K562 (cell line): ENCODE measurements around the gene SIK3. TPM values are rescaled to one million over a fixed set of nuclear protein-coding genes. Genes with fewer than 3 reads are reported as not detected.

Source experiments
- CBX8 ChIP-seq: fragments of 200-600 bp; sonication (generic); IDR thresholded peaks from 2 replicates; pipeline ENCODE4 v1.6.1; 2012; ENCODE audit warnings: borderline replicate concordance, mixed run types, low read depth, mild to moderate bottlenecking, moderate library complexity, mixed read lengths, low read length, control low read depth, inconsistent platforms; ENCODE audit not compliant: poor library complexity, severe bottlenecking; ENCODE audit errors: extremely low read depth
- FOXM1 ChIP-seq, 2 experiments: fragments of 450-650 bp in 1 of 2; sonication (generic) in 1 of 2; formaldehyde crosslinking in 1 of 2; IDR thresholded peaks; 2 replicates each; pipeline versions ENCODE4 v1.6.1 to v1.9.0; 2017 to 2022; ENCODE audit warnings: low read depth in 2 of 2, mild to moderate bottlenecking in 2 of 2, missing genetic modification reagents in 1 of 2, moderate library complexity in 1 of 2
- HNRNPH1 ChIP-seq: fragments of 200-400 bp; formaldehyde crosslinking; optimal IDR thresholded peaks from 2 replicates; pipeline ENCODE3; 2017; ENCODE audit warnings: low read depth, mild to moderate bottlenecking, low read length, moderate library complexity
- NR2F6 ChIP-seq: fragments of 450-650 bp; formaldehyde crosslinking; IDR thresholded peaks from 2 replicates; pipeline ENCODE4 v1.4.0; 2020; ENCODE audit warnings: mild to moderate bottlenecking
- PRMT5 ChIP-seq: sonication (generic); formaldehyde crosslinking; IDR thresholded peaks from 2 replicates; pipeline ENCODE4 v1.5.0; 2020; ENCODE audit warnings: missing genetic modification reagents
- SMARCE1 ChIP-seq: fragments of 450-650 bp; IDR thresholded peaks from 2 replicates; pipeline ENCODE4 v1.7.1; 2016; ENCODE audit warnings: mild to moderate bottlenecking
- polyA plus RNA-seq, 8 experiments: library from polyadenylated mRNA; depleted of rRNA in 4 of 8; stranded (reverse) in 5 of 8; unstranded in 3 of 8; fragments of >200 nt; fragmentation: Nextera tagmentation in 2 of 8; fragmentation: Illumina TruSeq in 1 of 8; extraction: Ambion mirVana in 2 of 8; extraction: Trizol in 1 of 8; gene quantifications; 2 replicates each; pipeline versions ENCODE4 v1.2.1 to v1.2.3, GENCODE V29; 2011 to 2014; ENCODE audit warnings: inconsistent platforms in 1 of 8, missing spikeins in 1 of 8
- total RNA-seq, 7 experiments: library from RNA; depleted of rRNA in 6 of 7; stranded (reverse); fragments of >200 nt in 6 of 7; fragmentation: Illumina TruSeq in 2 of 7; extraction: Trizol in 2 of 7; gene quantifications; 2 replicates each; pipeline versions ENCODE4 v1.2.1 to v1.2.3, GENCODE V29; 2011 to 2021; ENCODE audit warnings: low replicate concordance in 1 of 7
- TF ChIP-seq, protein P1 (sequence below), 2 experiments: fragments of 450-650 bp in 1 of 2; sonication (generic) in 1 of 2; formaldehyde crosslinking in 1 of 2; IDR thresholded peaks; 2 replicates each; pipeline versions ENCODE4 v1.7.1 to v1.9.0; 2016 to 2022; ENCODE audit warnings: inconsistent platforms in 1 of 2, mild to moderate bottlenecking in 1 of 2, missing genetic modification reagents in 1 of 2
- TF ChIP-seq, protein P2 (sequence below): fragments of 450-650 bp; IDR thresholded peaks from 2 replicates; pipeline ENCODE4 v1.6.1; 2017; ENCODE audit warnings: antibody characterized with exemption, mild to moderate bottlenecking
- TF ChIP-seq, protein P3 (sequence below): fragments of 200-400 bp; formaldehyde crosslinking; IDR thresholded peaks from 2 replicates; pipeline ENCODE4 v1.6.1; 2017; ENCODE audit warnings: mild to moderate bottlenecking, low read depth, low read length, moderate library complexity

Gene SIK3
- total and polyA plus RNA-seq, 9 of the 15 experiments (the other 6 are each of a cell fraction or from before 2014, with no cell fraction given) = 1.6 to 21.6 (median 8.0) TPM

DNA sequence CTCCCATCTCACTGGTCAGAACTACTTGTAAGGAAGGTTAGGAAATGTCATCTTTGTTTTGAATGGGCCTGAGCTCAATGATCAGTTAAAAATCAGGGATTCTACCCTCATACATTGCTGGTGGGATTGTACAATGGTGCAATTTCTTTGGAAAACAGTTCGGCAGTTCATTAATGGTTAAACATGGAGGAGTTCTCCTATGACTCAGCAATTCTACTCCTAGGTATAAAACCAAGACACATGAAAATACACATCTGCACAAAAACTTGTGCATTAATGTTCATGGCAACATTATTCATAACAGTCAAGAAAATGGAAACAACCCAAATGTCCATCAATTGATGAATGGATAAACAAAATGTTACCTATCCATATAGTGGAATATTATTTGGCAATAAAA lies 301.7 kb downstream of the SIK3 start (continued):
- TF ChIP-seq, protein P1, sequence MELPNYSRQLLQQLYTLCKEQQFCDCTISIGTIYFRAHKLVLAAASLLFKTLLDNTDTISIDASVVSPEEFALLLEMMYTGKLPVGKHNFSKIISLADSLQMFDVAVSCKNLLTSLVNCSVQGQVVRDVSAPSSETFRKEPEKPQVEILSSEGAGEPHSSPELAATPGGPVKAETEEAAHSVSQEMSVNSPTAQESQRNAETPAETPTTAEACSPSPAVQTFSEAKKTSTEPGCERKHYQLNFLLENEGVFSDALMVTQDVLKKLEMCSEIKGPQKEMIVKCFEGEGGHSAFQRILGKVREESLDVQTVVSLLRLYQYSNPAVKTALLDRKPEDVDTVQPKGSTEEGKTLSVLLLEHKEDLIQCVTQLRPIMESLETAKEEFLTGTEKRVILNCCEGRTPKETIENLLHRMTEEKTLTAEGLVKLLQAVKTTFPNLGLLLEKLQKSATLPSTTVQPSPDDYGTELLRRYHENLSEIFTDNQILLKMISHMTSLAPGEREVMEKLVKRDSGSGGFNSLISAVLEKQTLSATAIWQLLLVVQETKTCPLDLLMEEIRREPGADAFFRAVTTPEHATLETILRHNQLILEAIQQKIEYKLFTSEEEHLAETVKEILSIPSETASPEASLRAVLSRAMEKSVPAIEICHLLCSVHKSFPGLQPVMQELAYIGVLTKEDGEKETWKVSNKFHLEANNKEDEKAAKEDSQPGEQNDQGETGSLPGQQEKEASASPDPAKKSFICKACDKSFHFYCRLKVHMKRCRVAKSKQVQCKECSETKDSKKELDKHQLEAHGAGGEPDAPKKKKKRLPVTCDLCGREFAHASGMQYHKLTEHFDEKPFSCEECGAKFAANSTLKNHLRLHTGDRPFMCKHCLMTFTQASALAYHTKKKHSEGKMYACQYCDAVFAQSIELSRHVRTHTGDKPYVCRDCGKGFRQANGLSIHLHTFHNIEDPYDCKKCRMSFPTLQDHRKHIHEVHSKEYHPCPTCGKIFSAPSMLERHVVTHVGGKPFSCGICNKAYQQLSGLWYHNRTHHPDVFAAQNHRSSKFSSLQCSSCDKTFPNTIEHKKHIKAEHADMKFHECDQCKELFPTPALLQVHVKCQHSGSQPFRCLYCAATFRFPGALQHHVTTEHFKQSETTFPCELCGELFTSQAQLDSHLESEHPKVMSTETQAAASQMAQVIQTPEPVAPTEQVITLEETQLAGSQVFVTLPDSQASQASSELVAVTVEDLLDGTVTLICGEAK (IDR thresholded peaks at IDR 0.05) = no peak
- TF ChIP-seq, protein P1 (CRISPR knock-in tag; IDR thresholded peaks at IDR 0.05) = no peak
- TF ChIP-seq FOXM1 (IDR thresholded peaks at IDR 0.05; ENCODE audit: low read depth) (no peak), FOXM1 (CRISPR knock-in tag; IDR thresholded peaks at IDR 0.05; ENCODE audit: low read depth) (no peak), NR2F6 (no peak), PRMT5 (CRISPR knock-in tag) (no peak), CBX8 (no peak), HNRNPH1 (no peak), SMARCE1 (no peak)
- TF ChIP-seq, protein P2, sequence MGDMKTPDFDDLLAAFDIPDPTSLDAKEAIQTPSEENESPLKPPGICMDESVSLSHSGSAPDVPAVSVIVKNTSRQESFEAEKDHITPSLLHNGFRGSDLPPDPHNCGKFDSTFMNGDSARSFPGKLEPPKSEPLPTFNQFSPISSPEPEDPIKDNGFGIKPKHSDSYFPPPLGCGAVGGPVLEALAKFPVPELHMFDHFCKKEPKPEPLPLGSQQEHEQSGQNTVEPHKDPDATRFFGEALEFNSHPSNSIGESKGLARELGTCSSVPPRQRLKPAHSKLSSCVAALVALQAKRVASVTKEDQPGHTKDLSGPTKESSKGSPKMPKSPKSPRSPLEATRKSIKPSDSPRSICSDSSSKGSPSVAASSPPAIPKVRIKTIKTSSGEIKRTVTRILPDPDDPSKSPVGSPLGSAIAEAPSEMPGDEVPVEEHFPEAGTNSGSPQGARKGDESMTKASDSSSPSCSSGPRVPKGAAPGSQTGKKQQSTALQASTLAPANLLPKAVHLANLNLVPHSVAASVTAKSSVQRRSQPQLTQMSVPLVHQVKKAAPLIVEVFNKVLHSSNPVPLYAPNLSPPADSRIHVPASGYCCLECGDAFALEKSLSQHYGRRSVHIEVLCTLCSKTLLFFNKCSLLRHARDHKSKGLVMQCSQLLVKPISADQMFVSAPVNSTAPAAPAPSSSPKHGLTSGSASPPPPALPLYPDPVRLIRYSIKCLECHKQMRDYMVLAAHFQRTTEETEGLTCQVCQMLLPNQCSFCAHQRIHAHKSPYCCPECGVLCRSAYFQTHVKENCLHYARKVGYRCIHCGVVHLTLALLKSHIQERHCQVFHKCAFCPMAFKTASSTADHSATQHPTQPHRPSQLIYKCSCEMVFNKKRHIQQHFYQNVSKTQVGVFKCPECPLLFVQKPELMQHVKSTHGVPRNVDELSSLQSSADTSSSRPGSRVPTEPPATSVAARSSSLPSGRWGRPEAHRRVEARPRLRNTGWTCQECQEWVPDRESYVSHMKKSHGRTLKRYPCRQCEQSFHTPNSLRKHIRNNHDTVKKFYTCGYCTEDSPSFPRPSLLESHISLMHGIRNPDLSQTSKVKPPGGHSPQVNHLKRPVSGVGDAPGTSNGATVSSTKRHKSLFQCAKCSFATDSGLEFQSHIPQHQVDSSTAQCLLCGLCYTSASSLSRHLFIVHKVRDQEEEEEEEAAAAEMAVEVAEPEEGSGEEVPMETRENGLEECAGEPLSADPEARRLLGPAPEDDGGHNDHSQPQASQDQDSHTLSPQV = no peak
- TF ChIP-seq, protein P3, sequence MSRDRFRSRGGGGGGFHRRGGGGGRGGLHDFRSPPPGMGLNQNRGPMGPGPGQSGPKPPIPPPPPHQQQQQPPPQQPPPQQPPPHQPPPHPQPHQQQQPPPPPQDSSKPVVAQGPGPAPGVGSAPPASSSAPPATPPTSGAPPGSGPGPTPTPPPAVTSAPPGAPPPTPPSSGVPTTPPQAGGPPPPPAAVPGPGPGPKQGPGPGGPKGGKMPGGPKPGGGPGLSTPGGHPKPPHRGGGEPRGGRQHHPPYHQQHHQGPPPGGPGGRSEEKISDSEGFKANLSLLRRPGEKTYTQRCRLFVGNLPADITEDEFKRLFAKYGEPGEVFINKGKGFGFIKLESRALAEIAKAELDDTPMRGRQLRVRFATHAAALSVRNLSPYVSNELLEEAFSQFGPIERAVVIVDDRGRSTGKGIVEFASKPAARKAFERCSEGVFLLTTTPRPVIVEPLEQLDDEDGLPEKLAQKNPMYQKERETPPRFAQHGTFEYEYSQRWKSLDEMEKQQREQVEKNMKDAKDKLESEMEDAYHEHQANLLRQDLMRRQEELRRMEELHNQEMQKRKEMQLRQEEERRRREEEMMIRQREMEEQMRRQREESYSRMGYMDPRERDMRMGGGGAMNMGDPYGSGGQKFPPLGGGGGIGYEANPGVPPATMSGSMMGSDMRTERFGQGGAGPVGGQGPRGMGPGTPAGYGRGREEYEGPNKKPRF = no peak
